SIG-M5 treated with dmso at 0.1 percent for 504 hours (cell line): Measurements from ENCODE around the gene DLG2.

ENCODE experiments used
- DNase-seq: peaks from one replicate; lab custom pipeline; 2025; ENCODE audit not compliant: unreplicated experiment; lab: John Stamatoyannopoulos, UW

Gene DLG2

GRCh38 chr11:84247129-84247528 is 1380.0 kb downstream of the DLG2 start:
- DNase-seq, result no peak

GRCh38 chr11:84243629-84244263 is 1383.4 kb downstream of the DLG2 start:
- no peak for DNase-seq

GRCh38 chr11:84241343-84242131 is 1385.6 kb downstream of the DLG2 start:
- DNase-seq, result no peak

GRCh38 chr11:84240847-84241246 is 1386.3 kb downstream of the DLG2 start:
- DNase-seq, result no peak

GRCh38 chr11:84236436-84236835 is 1390.7 kb downstream of the DLG2 start:
- DNase-seq, result no peak

- DNase-seq, result no peak
Measured at GRCh38 chr11:84234462-84235202, 1392.5 kb downstream of the DLG2 start.

- no peak for DNase-seq
Measured at GRCh38 chr11:84234011-84234410, 1393.1 kb downstream of the DLG2 start.

GRCh38 chr11:84232511-84232910 is 1394.6 kb downstream of the DLG2 start:
- no peak for DNase-seq

- no peak for DNase-seq
Measured at GRCh38 chr11:84230402-84230801, 1396.7 kb downstream of the DLG2 start.

- DNase-seq, result no peak
Measured at GRCh38 chr11:84227970-84228665, 1399.0 kb downstream of the DLG2 start.

- no peak for DNase-seq
Measured at GRCh38 chr11:84224042-84224441, 1403.1 kb downstream of the DLG2 start.

GRCh38 chr11:84218318-84218717 is 1408.8 kb downstream of the DLG2 start:
- no peak for DNase-seq

GRCh38 chr11:84215672-84216071 is 1411.5 kb downstream of the DLG2 start:
- no peak for DNase-seq

- DNase-seq, result no peak
Measured at GRCh38 chr11:84214557-84214956, 1412.6 kb downstream of the DLG2 start.

- no peak for DNase-seq
Measured at GRCh38 chr11:84212468-84213390, 1414.4 kb downstream of the DLG2 start.

GRCh38 chr11:84211896-84212295 is 1415.2 kb downstream of the DLG2 start:
- no peak for DNase-seq

- no peak for DNase-seq
Measured at GRCh38 chr11:84194696-84195095, 1432.4 kb downstream of the DLG2 start.

GRCh38 chr11:84193706-84194105 is 1433.4 kb downstream of the DLG2 start:
- DNase-seq, result no peak

- no peak for DNase-seq
Measured at GRCh38 chr11:84188521-84188920, 1438.6 kb downstream of the DLG2 start.

- DNase-seq, result no peak
Measured at GRCh38 chr11:84173078-84173477, 1454.1 kb downstream of the DLG2 start.
